ENCODE results near the gene LGALS16.
"Not testable (repeated sequence)": the region's sequence is repeated elsewhere in the genome, so short reads cannot be mapped to it uniquely, and the experiment has no call there.

The LGALS16 gene

GRCh38 chr19:39677961-39678889 lies 22.5 kb downstream of the LGALS16 start:
- Histone ChIP-seq H3K9ac (ENCODE audit: insufficient read length, low read depth) (no peak overlapping the region), H3K4me3 (ENCODE audit: insufficient read length, low read depth) (no peak overlapping the region), H3K27me3 (ENCODE audit: insufficient read depth, insufficient read length) (no peaks in the 10 kb centered on the region), H3K36me3 (ENCODE audit: insufficient read depth, insufficient read length, low read length) (no peaks in the 10 kb centered on the region), H3K9me3 (ENCODE audit: insufficient read depth, low read length) (no peaks in the 10 kb centered on the region), H3K4me1 (ENCODE audit: insufficient read depth, insufficient read length) (no peaks in the 10 kb centered on the region)
- no peak for TF ChIP-seq YY1 (IDR thresholded peaks at IDR 0.05; ENCODE audit: insufficient read depth, insufficient read length)
- no peak for TF ChIP-seq SUZ12 (IDR thresholded peaks at IDR 0.05; ENCODE audit: extremely low read depth, insufficient read depth, insufficient read length)
- no peak for DNase-seq (ENCODE audit: low read depth, low spot score)

DNA sequence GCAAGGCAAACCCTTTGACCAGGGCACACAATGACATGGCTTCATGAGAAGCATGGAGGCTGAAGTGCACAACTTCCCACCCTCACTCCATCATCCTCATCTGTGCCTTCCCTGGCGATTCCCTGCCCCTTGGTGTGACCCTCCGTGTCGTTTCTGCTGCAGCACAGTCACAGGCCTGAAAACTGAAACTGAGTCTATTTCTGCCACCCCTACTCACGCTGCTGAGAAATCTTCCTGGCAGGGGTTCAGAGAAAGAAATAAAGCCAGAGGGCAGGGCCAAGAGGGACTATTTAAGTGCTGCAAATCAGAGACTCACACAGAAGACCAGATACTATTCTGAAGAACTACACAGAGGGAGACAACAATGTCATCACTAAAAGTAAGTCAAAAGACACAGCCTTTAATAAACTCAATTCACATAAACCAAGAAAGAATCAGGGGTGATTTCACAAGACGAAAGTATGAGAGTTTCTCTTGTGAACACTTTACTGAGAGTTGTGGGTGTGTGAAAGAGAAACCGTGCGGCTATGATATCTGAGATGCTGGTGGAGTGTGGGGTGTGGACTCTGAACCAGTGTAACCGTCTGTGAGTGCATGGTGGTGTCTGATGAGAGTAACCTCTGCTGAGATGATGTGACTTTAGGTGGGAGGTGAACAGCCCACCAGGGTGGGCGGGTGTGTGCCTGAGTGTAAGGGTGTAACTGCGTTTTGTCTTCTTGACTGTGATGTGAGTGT lies 23.5 kb downstream of the LGALS16 start:
- no peak for TF ChIP-seq YY1 (IDR thresholded peaks at IDR 0.05; ENCODE audit: insufficient read depth, insufficient read length)
- no peak for TF ChIP-seq SUZ12 (IDR thresholded peaks at IDR 0.05; ENCODE audit: extremely low read depth, insufficient read depth, insufficient read length)
- TF ChIP-seq ZNF274 (IDR thresholded peaks at IDR 0.05; ENCODE audit: low read depth, low read length): no peak
- no peaks in the 10 kb centered on the region for H3K9me3 ChIP-seq (ENCODE audit: insufficient read depth, low read length)
- H3K36me3 ChIP-seq (ENCODE audit: insufficient read depth, insufficient read length, low read length): no peaks in the 10 kb centered on the region
- H3K4me1 ChIP-seq (ENCODE audit: insufficient read depth, insufficient read length): no peaks in the 10 kb centered on the region
- DNase-seq (ENCODE audit: low read depth, low spot score): no peak
- no peak overlapping the region for H3K4me3 ChIP-seq (ENCODE audit: insufficient read length, low read depth)
- no peaks in the 10 kb centered on the region for H3K27me3 ChIP-seq (ENCODE audit: insufficient read depth, insufficient read length)
- no peak overlapping the region for H3K9ac ChIP-seq (ENCODE audit: insufficient read length, low read depth)

- H3K4me3 ChIP-seq (ENCODE audit: insufficient read length, low read depth): no peak overlapping the region
- TF ChIP-seq ZNF274 (IDR thresholded peaks at IDR 0.05; ENCODE audit: low read depth, low read length) (no peak), SUZ12 (IDR thresholded peaks at IDR 0.05; ENCODE audit: extremely low read depth, insufficient read depth, insufficient read length) (no peak), YY1 (IDR thresholded peaks at IDR 0.05; ENCODE audit: insufficient read depth, insufficient read length) (no peak)
- no peaks in the 10 kb centered on the region for H3K36me3 ChIP-seq (ENCODE audit: insufficient read depth, insufficient read length, low read length)
- no peak overlapping the region for H3K9ac ChIP-seq (ENCODE audit: insufficient read length, low read depth)
- H3K4me1 ChIP-seq (ENCODE audit: insufficient read depth, insufficient read length): no peaks in the 10 kb centered on the region
- no peaks in the 10 kb centered on the region for H3K27me3 ChIP-seq (ENCODE audit: insufficient read depth, insufficient read length)
- DNase-seq (ENCODE audit: low read depth, low spot score): no peak
- no peaks in the 10 kb centered on the region for H3K9me3 ChIP-seq (ENCODE audit: insufficient read depth, low read length)
Observed at GRCh38 chr19:39679791-39680168, 24.1 kb downstream of the LGALS16 start.

- Histone ChIP-seq H3K36me3 (ENCODE audit: insufficient read depth, insufficient read length, low read length) (no peaks in the 10 kb centered on the region), H3K4me1 (ENCODE audit: insufficient read depth, insufficient read length) (no peaks in the 10 kb centered on the region), H3K9me3 (ENCODE audit: insufficient read depth, low read length) (no peaks in the 10 kb centered on the region), H3K4me3 (ENCODE audit: insufficient read length, low read depth) (no peak overlapping the region), H3K9ac (ENCODE audit: insufficient read length, low read depth) (no peak overlapping the region), H3K27me3 (ENCODE audit: insufficient read depth, insufficient read length) (no peaks in the 10 kb centered on the region)
- TF ChIP-seq ZNF274 (IDR thresholded peaks at IDR 0.05; ENCODE audit: low read depth, low read length): no peak
- no peak for TF ChIP-seq SUZ12 (IDR thresholded peaks at IDR 0.05; ENCODE audit: extremely low read depth, insufficient read depth, insufficient read length)
- no peak for TF ChIP-seq YY1 (IDR thresholded peaks at IDR 0.05; ENCODE audit: insufficient read depth, insufficient read length)
- DNase-seq (ENCODE audit: low read depth, low spot score): no peak
Observed at GRCh38 chr19:39680593-39680992, 24.9 kb downstream of the LGALS16 start.

GRCh38 chr19:39681416-39681815 lies 25.7 kb downstream of the LGALS16 start:
- TF ChIP-seq SUZ12 (IDR thresholded peaks at IDR 0.05; ENCODE audit: extremely low read depth, insufficient read depth, insufficient read length) (no peak), YY1 (IDR thresholded peaks at IDR 0.05; ENCODE audit: insufficient read depth, insufficient read length) (no peak), ZNF274 (IDR thresholded peaks at IDR 0.05; ENCODE audit: low read depth, low read length) (no peak)
- Histone ChIP-seq H3K4me3 (ENCODE audit: insufficient read length, low read depth) (no peak overlapping the region), H3K4me1 (ENCODE audit: insufficient read depth, insufficient read length) (no peaks in the 10 kb centered on the region)

DNA sequence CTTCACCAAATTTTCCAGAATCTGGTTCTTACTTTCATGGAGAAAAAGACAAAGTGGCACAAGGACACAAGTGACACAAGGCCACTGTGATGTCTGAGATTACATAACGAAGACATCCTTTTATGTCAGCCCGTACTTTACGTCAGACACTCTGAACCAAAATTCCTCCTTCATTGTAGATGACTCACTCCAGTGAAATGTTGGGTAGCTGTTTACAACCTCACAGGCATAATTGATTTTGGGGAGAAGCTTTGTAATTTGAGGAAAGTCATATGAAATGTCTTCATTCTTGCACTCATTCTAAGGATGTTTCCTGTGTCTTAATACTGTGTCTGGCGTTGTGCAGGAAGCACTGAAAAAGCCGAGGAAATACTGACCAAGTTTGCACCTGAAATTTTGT lies 28.6 kb downstream of the LGALS16 start:
- Histone ChIP-seq H3K4me1 (ENCODE audit: insufficient read depth, insufficient read length) (no peaks in the 10 kb centered on the region), H3K27me3 (ENCODE audit: insufficient read depth, insufficient read length) (no peaks in the 10 kb centered on the region), H3K36me3 (ENCODE audit: insufficient read depth, insufficient read length, low read length) (no peaks in the 10 kb centered on the region), H3K4me3 (ENCODE audit: insufficient read length, low read depth) (no peak overlapping the region), H3K9me3 (ENCODE audit: insufficient read depth, low read length) (no peaks in the 10 kb centered on the region), H3K9ac (ENCODE audit: insufficient read length, low read depth) (no peak overlapping the region)
- no peak for TF ChIP-seq ZNF274 (IDR thresholded peaks at IDR 0.05; ENCODE audit: low read depth, low read length)
- TF ChIP-seq YY1 (IDR thresholded peaks at IDR 0.05; ENCODE audit: insufficient read depth, insufficient read length): no peak
- no peak for TF ChIP-seq SUZ12 (IDR thresholded peaks at IDR 0.05; ENCODE audit: extremely low read depth, insufficient read depth, insufficient read length)
- DNase-seq (ENCODE audit: low read depth, low spot score): no peak

More at GRCh38 chr19:39681416-39681815, 25.7 kb downstream of the LGALS16 start:
- Histone ChIP-seq H3K9ac (ENCODE audit: insufficient read length, low read depth) (no peak overlapping the region), H3K27me3 (ENCODE audit: insufficient read depth, insufficient read length) (no peaks in the 10 kb centered on the region), H3K36me3 (ENCODE audit: insufficient read depth, insufficient read length, low read length) (no peaks in the 10 kb centered on the region), H3K9me3 (ENCODE audit: insufficient read depth, low read length) (no peaks in the 10 kb centered on the region)
- no peak for DNase-seq (ENCODE audit: low read depth, low spot score)

DNA sequence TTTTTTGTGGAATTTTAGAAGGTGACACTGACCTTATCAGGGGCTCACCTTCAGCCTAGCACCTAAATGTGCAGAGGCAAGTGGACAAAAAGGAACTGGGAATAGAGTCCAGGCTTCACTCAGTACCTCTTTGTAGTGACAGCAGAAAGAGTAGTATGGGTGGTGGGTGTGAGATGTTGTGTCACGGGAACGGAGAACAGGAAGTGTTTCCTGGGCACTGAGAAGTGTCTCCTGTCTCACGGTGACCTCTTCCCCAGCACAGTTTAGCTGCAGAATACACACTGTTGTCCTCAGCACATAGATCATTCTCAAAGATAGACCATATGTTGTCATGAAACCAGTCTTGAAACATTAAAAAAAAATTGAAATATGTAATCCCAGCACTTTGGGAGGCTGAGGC lies 31.0 kb downstream of the LGALS16 start:
- no peak overlapping the region for H3K4me3 ChIP-seq (ENCODE audit: insufficient read length, low read depth)
- peaks cover 6% of the 10 kb centered on the region; the same call in 1 of the 2 replicates for H3K9me3 ChIP-seq (ENCODE audit: insufficient read depth, low read length)
- TF ChIP-seq SUZ12 (IDR thresholded peaks at IDR 0.05; ENCODE audit: extremely low read depth, insufficient read depth, insufficient read length) (no peak), ZNF274 (IDR thresholded peaks at IDR 0.05; ENCODE audit: low read depth, low read length) (no peak), YY1 (IDR thresholded peaks at IDR 0.05; ENCODE audit: insufficient read depth, insufficient read length) (no peak)
- H3K36me3 ChIP-seq (ENCODE audit: insufficient read depth, insufficient read length, low read length): no peaks in the 10 kb centered on the region
- DNase-seq (ENCODE audit: low read depth, low spot score): no peak
- no peak overlapping the region for H3K9ac ChIP-seq (ENCODE audit: insufficient read length, low read depth)
- no peaks in the 10 kb centered on the region for H3K27me3 ChIP-seq (ENCODE audit: insufficient read depth, insufficient read length)
- no peaks in the 10 kb centered on the region for H3K4me1 ChIP-seq (ENCODE audit: insufficient read depth, insufficient read length)

DNA sequence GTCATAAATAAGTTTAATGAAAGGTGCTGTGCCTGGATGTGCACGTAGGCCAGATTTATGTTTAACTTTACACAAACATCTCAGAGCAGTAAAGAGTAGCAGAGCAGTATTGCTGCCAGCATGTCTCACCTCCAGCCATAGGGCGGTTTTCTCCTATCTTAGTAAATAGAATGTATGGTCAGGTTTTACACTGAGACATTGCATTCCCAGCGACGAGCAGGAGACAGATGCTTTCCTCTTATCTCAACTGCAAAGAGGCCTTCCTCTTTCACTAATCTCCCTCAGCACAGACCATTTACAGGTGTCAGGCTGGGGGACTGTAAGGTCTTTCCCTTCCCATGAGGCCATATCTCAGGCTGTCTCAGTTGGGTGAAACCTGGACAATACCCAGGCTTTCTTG lies 32.9 kb downstream of the LGALS16 start:
- not testable (repeated sequence) for H3K4me1 ChIP-seq (ENCODE audit: insufficient read depth, insufficient read length); DNase-seq (ENCODE audit: low read depth, low spot score); H3K9ac ChIP-seq (ENCODE audit: insufficient read length, low read depth); H3K9me3 ChIP-seq (ENCODE audit: insufficient read depth, low read length); H3K27me3 ChIP-seq (ENCODE audit: insufficient read depth, insufficient read length); H3K36me3 ChIP-seq (ENCODE audit: insufficient read depth, insufficient read length, low read length); H3K4me3 ChIP-seq (ENCODE audit: insufficient read length, low read depth)
